Fibroblast of lung (primary cell): ENCODE measurements around the gene CDKN2A. TPM values are rescaled to one million over a fixed set of nuclear protein-coding genes. Genes with fewer than 3 reads are reported as not detected.

ENCODE experiments used
- DNase-seq, 2 donors: peaks; one replicate each; pipeline versions ENCODE4 v3.0.0 to v3.0.0-alpha.2; 2010; ENCODE audit warnings: low read depth in 2 of 2
- H2AFZ ChIP-seq: 2 replicates; pipeline ENCODE4 v1.5.1; 2012; ENCODE audit warnings: low read length, control low read depth, inconsistent platforms
- H3K27ac ChIP-seq: 2 replicates; pipeline ENCODE4 v1.5.1; 2011; ENCODE audit warnings: low read length, control low read depth; ENCODE audit not compliant: insufficient read depth
- H3K27me3 ChIP-seq: 2 replicates; pipeline ENCODE4 v1.5.1; 2011; ENCODE audit warnings: mild to moderate bottlenecking, low read length; ENCODE audit not compliant: control insufficient read depth, insufficient read depth
- H3K36me3 ChIP-seq: 2 replicates; pipeline ENCODE4 v1.5.1; 2011; ENCODE audit warnings: low read length; ENCODE audit not compliant: control insufficient read depth, insufficient read depth
- H3K4me1 ChIP-seq: 2 replicates; pipeline ENCODE4 v1.5.1; 2011; ENCODE audit warnings: low read length; ENCODE audit not compliant: control insufficient read depth, insufficient read depth; ENCODE audit errors: extremely low read depth
- H3K4me2 ChIP-seq: 2 replicates; pipeline ENCODE4 v1.5.1; 2011; ENCODE audit warnings: low read length, control low read depth; ENCODE audit not compliant: insufficient read depth; ENCODE audit errors: extremely low read depth
- H3K4me3 ChIP-seq, 4 experiments: fragments of 200-600 bp in 1 of 4; sonication (generic) in 1 of 4; replicated peaks in 1 of 4; 2 replicates each; pipeline ENCODE4 v1.5.1; 2011 to 2016; ENCODE audit warnings: low read length in 4 of 4, low read depth in 3 of 4, mild to moderate bottlenecking in 3 of 4, control low read depth in 2 of 4, inconsistent platforms in 1 of 4, mixed read lengths in 1 of 4; ENCODE audit not compliant: insufficient read depth in 1 of 4; ENCODE audit errors: control extremely low read depth in 1 of 4
- H3K79me2 ChIP-seq: 2 replicates; pipeline ENCODE4 v1.5.1; 2012; ENCODE audit warnings: mild to moderate bottlenecking, low read length, inconsistent platforms; ENCODE audit not compliant: control insufficient read depth, insufficient read depth
- H3K9ac ChIP-seq: 2 replicates; pipeline ENCODE4 v1.5.1; 2011; ENCODE audit warnings: mild to moderate bottlenecking, low read length, control low read depth; ENCODE audit not compliant: insufficient read depth
- H3K9me3 ChIP-seq: 2 replicates; pipeline ENCODE4 v1.5.1; 2012; ENCODE audit warnings: low read depth, low read length; ENCODE audit not compliant: control insufficient read depth, insufficient read depth
- H4K20me1 ChIP-seq: 2 replicates; pipeline ENCODE4 v1.5.1; 2011; ENCODE audit warnings: low read length; ENCODE audit not compliant: control insufficient read depth, insufficient read depth; ENCODE audit errors: extremely low read depth
- EZH2 ChIP-seq: IDR thresholded peaks from 2 replicates; pipeline ENCODE4 v1.5.1; 2012; ENCODE audit warnings: low read length, control low read depth, mild to moderate bottlenecking; ENCODE audit errors: missing control alignments
- polyA plus RNA-seq, 2 donors: library from polyadenylated mRNA; depleted of rRNA in 1 of 2; stranded (reverse) in 1 of 2; unstranded in 1 of 2; fragments of >200 nt; gene quantifications; 2 replicates each; pipeline ENCODE4 v1.2.1, GENCODE V29; 2011 to 2012; ENCODE audit warnings: missing spikeins in 1 of 2
- total RNA-seq: library from RNA; depleted of rRNA; stranded (reverse); fragments of >200 nt; gene quantifications from 2 replicates; pipeline ENCODE4 v1.2.1, GENCODE V29; 2014
- TF ChIP-seq, protein P1 (sequence below), 2 donors: IDR thresholded peaks in 1 of 2; conservative IDR thresholded peaks in 1 of 2; 1 replicate in 1 of 2; 2 replicates in 1 of 2; pipeline ENCODE4 v1.5.1; 2011 to 2012; ENCODE audit warnings: low read length in 2 of 2, control low read depth in 1 of 2, inconsistent platforms in 1 of 2, low read depth in 1 of 2, mild to moderate bottlenecking in 1 of 2

CDKN2A gene
- total and polyA plus RNA-seq, 2 donors (not counting 1 experiment from before 2014, with no cell fraction given): 19.2 to 23.5 TPM

DNA sequence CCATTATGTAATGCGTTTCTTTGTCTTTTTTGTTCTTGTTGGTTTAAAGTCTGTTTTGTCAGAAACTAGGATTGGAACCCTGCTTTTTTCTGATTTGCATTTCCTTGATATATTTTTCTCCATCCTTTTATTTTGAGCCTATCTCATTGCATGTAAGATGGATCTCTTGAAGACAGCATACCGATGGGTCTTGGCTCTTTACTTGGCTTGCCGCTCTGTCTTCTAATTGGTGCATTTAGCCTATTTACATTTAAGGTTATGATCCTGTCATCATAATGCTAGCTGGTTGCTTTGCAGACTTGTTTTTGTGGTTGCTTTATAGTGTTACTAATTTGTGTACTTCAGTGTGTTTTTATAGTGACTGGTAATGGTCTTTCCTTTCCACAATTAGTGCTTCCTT, 28.2 kb upstream of the CDKN2A start:
- H3K27ac ChIP-seq: no peak overlapping the region
- no peak for DNase-seq
- H3K4me2 ChIP-seq: no peak overlapping the region
- no peaks in the 10 kb centered on the region for H3K9me3 ChIP-seq
- H3K4me1 ChIP-seq: no peaks in the 10 kb centered on the region
- H4K20me1 ChIP-seq: no peaks in the 10 kb centered on the region
- no peaks in the 10 kb centered on the region for H3K79me2 ChIP-seq
- no peak overlapping the region for H3K4me3 ChIP-seq
- H3K9ac ChIP-seq: no peak overlapping the region
- no peak overlapping the region for H2AFZ ChIP-seq
- TF ChIP-seq, protein P1, sequence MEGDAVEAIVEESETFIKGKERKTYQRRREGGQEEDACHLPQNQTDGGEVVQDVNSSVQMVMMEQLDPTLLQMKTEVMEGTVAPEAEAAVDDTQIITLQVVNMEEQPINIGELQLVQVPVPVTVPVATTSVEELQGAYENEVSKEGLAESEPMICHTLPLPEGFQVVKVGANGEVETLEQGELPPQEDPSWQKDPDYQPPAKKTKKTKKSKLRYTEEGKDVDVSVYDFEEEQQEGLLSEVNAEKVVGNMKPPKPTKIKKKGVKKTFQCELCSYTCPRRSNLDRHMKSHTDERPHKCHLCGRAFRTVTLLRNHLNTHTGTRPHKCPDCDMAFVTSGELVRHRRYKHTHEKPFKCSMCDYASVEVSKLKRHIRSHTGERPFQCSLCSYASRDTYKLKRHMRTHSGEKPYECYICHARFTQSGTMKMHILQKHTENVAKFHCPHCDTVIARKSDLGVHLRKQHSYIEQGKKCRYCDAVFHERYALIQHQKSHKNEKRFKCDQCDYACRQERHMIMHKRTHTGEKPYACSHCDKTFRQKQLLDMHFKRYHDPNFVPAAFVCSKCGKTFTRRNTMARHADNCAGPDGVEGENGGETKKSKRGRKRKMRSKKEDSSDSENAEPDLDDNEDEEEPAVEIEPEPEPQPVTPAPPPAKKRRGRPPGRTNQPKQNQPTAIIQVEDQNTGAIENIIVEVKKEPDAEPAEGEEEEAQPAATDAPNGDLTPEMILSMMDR (conservative IDR thresholded peaks at IDR 0.05 in 1 of 2, IDR thresholded peaks at IDR 0.05 in 1 of 2; ENCODE audit: low read depth in 1 of 2, low read length in 2 of 2): no peak
- TF ChIP-seq EZH2: no peak
- H3K36me3 ChIP-seq: no peaks in the 10 kb centered on the region
- H3K27me3 ChIP-seq: no peaks in the 10 kb centered on the region

DNA sequence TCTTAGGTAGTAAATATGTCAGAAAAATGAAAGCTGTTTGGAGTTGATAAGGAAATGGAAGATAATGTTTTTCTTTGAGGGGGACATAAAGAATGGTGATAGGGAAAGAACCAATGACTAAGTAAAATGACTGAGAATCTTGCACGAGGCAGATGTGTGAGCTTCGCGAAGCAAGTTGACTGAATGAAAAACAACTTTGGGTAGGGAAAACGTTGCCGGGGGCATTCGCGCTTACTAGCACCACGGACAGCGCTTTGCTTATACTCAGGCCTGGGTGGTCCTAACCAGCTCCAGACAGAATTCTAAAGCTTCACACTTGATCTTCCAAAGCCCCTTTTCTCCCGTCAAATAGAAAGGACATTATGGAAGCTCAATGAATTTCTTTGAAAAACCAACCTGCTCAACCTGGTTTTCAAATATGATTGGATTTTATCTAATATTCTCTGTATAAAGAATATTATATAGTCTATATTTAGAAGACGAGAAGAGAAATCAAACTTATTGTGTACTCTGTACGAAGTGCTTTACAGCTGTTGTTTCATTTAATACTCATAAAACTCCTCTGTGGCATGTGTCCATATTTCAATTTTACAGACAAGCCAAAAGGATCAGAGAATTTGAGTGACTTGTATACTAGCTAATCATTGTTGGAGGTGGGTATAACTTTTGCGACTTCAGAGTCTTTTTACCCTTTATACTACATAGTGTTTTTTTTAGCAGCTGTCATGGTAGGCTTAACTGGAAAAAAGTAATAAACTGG, 16.9 kb upstream of the CDKN2A start:
- DNase-seq: peak in 1 of 2 donors; percentile 55
- H3K36me3 ChIP-seq: no peaks in the 10 kb centered on the region
- H3K4me2 ChIP-seq: no peak overlapping the region
- H3K79me2 ChIP-seq: peaks cover 16% of the 10 kb centered on the region
- H3K4me3 ChIP-seq: no peak overlapping the region
- peaks cover 3% of the 10 kb centered on the region for H3K4me1 ChIP-seq
- H3K27me3 ChIP-seq: no peaks in the 10 kb centered on the region
- no peaks in the 10 kb centered on the region for H3K9me3 ChIP-seq
- no peak overlapping the region for H3K27ac ChIP-seq
- H2AFZ ChIP-seq: no peak overlapping the region
- H3K9ac ChIP-seq: no peak overlapping the region
- H4K20me1 ChIP-seq: no peaks in the 10 kb centered on the region
- TF ChIP-seq, protein P1 (conservative IDR thresholded peaks at IDR 0.05 in 1 of 2, IDR thresholded peaks at IDR 0.05 in 1 of 2; ENCODE audit: low read depth in 1 of 2, low read length in 2 of 2): no peak
- no peak for TF ChIP-seq EZH2

DNA sequence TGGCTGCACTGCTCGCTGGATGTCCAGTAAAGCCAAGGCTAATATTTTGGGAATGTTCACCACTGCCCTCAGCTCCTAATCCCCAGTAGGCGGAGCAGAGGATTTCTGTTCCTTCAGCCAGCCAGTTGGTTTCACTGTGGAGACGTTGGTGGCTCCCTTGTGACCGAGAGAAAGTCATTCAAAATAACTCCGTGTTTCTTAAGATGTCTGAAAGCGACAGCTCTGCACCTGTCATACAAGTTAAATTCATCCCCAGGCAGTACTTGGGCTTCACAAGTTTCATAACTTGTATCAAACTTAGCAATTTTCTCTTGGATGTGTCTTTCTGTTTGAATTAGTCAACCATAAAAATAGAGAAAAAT, 15.3 kb upstream of the CDKN2A start:
- Histone ChIP-seq H3K27me3 (no peaks in the 10 kb centered on the region), H3K9ac (no peak overlapping the region), H3K9me3 (no peaks in the 10 kb centered on the region), H3K4me1 (peaks cover 5% of the 10 kb centered on the region), H2AFZ (no peak overlapping the region), H3K4me3 (peak overlapping the region in 2 of 4 experiments; percentile 40 to 46), H3K79me2 (peaks cover 26% of the 10 kb centered on the region), H3K27ac (no peak overlapping the region), H3K4me2 (peak overlapping the region; percentile 72), H4K20me1 (no peaks in the 10 kb centered on the region), H3K36me3 (no peaks in the 10 kb centered on the region)
- TF ChIP-seq, protein P1 (conservative IDR thresholded peaks at IDR 0.05 in 1 of 2, IDR thresholded peaks at IDR 0.05 in 1 of 2; ENCODE audit: low read depth in 1 of 2, low read length in 2 of 2): peak; percentile 48 to 61
- TF ChIP-seq EZH2: no peak
- DNase-seq: no peak
